GM20000 (cell line): ENCODE measurements around the gene TMC5.
"Not testable (repeated sequence)": the region's sequence is repeated elsewhere in the genome, so short reads cannot be mapped to it uniquely, and the experiment has no call there.

Experiments used
- DNase-seq: peaks from one replicate; pipeline ENCODE4 v3.0.0; 2012; ENCODE audit warnings: low spot score
- TF ChIP-seq, protein P1 (sequence below): IDR thresholded peaks from 2 replicates; pipeline ENCODE4 v1.5.1; 2012; ENCODE audit warnings: mild to moderate bottlenecking, control low read depth; ENCODE audit errors: extremely low read depth, missing control alignments

TMC5 gene

DNA sequence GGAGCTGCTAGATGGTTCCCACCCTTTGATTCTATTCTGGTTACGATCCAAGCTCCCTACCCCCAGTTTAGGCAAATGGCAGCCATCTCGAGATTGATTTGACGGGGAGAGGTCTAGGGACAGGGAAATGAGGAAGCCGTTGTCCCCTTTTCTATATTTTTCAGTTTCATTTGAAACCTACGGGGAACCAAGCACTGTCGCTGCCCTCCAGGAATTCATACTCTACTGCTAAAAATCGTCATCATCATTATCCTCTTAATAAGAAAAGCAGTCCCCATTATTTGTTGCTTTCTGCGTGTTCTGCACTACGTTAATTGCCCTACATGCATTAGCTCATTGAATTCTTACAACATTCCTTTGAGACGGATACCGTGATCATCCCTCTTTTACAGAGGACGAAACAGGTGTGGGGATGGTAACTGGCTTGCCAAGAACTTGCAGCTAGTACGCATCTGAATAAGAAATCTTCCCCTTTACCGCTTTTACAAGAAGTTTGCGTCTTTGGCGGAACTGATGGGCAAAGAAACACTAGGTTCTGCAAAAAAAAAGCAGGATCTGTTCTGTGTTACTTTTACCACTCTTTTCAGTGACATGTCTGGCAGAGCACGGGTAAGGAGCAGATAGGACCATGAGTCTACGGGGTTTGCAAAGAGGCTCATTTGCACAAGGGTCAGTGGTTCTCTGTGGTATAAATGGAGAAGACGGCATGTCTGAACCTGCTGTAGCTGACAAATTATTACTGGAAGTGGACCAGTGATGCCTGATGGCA, 107.1 kb downstream of the TMC5 start:
- peak; percentile 15 for DNase-seq
- TF ChIP-seq, protein P1, sequence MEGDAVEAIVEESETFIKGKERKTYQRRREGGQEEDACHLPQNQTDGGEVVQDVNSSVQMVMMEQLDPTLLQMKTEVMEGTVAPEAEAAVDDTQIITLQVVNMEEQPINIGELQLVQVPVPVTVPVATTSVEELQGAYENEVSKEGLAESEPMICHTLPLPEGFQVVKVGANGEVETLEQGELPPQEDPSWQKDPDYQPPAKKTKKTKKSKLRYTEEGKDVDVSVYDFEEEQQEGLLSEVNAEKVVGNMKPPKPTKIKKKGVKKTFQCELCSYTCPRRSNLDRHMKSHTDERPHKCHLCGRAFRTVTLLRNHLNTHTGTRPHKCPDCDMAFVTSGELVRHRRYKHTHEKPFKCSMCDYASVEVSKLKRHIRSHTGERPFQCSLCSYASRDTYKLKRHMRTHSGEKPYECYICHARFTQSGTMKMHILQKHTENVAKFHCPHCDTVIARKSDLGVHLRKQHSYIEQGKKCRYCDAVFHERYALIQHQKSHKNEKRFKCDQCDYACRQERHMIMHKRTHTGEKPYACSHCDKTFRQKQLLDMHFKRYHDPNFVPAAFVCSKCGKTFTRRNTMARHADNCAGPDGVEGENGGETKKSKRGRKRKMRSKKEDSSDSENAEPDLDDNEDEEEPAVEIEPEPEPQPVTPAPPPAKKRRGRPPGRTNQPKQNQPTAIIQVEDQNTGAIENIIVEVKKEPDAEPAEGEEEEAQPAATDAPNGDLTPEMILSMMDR = no peak

DNA sequence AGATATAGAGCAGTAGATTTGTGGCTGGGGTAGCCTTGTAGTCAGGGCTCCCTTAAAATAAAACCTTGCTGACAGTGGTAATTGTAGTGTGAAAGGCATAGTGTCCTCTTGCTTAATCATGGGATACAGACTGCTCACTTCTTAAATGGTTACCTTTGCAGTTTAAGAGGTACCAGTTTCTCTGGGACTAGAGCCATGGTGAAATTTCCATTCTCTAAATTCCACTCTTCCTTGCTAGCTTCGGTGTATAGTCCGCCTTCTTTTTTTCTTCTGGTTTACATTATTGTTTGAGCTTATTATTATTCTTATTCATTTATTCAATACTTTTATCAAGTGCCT, 107.7 kb downstream of the TMC5 start:
- TF ChIP-seq, protein P1 = no peak
- no peak for DNase-seq

DNA sequence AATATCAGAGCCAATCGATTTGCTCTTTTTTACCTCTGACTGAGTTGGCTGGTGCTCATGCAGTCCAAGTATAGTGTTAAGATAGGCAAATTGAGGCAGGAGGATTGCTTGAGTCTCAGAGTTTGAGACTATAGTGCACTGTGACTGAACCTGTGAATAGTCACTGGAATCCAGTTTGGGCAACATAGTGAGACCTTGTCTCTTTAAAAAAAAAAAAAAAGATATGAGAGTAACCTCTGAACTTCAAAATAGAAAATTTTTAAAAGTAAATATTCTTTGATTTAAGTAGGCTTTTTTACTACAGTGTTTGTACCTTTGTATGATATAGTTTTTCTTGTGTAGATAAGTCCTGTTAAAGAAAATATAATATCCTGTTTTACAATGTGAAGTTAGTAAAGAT, 109.5 kb downstream of the TMC5 start:
- no peak for DNase-seq
- TF ChIP-seq, protein P1 = no peak

DNA sequence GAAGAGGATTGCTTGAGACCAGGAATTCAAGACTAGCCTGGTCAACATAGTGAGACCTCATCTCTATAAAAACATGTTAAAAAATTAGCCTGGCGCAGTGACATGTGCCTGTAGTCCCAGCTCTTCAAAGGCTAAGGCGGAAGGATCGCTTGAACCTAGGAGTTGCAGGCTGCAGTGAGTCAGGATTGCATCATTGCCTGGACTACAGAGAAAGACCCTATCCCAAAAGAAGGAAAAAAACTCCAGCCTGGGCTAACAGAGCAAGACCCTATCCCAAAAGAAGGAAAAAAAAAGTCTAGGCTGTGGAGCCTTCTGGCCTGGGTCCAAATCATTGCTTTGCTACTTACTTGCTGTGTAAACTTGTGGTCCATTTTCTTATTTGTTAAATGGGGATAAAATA, 111.0 kb downstream of the TMC5 start:
- DNase-seq = no peak
- TF ChIP-seq, protein P1 = no peak

DNA sequence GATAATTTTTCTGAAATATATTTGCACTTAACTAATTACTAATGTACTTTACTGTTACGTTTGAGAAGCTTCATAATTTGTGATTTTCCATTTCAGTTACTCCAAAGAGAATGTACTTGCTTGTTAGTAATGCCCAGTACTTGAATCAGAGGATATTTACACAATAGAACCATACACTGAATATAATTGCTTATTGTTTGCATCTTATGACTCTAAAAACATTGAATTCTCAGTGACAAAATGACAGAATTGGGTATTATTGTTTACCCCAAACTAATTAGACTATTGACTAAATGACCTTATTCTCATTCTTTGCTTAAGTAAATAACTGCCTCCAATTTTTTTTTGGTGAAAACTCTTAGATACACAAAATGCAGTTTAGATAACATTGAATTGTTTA, 114.9 kb downstream of the TMC5 start:
- no peak for DNase-seq
- TF ChIP-seq, protein P1 = no peak

DNA sequence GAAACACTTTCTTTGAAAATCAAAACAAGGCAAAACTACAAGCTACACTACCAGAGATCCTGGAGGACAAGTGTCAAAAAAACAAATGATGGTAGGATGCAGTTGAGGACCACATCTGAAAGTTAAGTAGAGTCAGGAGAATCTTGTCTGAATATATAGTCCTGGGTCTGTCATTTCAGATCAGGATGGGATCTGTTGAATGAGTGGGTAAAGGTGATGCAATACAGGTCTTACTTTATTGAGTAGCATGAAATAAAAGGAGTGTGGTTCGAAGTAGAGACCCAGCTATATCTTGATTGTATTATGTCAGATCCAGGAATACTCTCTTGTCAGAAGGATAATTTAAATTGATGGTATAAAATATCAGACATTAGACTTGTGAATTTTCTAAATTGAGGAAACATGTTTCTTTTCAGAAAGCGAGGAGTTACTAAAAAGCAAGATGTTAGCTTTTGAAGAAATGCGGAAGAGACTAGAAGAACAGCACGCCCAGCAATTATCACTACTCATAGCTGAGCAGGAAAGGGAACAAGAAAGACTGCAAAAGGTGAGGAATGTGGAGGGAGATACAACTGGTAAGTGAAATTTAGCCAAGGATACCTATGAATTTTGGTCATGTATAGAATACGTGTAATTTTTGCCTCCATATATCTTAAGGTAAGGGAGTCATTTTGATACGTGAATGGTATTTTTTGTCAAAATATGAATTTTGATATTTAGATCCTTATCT, 122.7 kb downstream of the TMC5 start:
- TF ChIP-seq, protein P1 = no peak
- no peak for DNase-seq

DNA sequence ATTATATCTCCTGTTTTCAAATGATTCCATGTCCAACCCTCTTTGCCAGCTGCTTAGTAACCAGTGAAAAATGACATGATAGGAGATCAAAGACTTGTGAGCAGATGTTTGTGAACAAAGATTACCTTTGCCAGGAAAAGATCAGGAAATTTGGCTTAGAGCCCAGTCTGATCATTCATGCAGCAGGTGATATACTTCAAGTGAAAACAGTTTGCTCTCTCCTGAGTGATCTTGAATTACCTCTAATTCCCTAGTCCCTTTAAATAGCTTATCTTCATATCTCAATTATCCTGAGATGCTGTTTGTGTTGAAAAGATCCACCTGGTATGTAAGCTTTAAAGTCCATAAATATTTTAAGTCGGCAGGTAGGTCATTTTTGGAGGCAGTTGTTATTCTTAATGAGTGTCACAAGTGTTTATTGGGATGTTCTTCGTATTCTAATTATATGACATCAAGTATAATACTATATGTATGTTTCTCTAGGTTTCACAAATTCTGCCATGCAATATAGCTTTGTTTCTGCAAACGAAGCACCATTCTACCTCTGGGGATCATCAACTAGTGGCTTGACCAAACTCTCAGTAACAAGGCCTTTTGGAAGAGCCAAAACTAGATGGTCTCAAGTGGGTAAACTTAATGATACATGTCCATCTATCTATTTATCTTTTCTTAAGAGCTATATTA, 124.6 kb downstream of the TMC5 start:
- DNase-seq = no peak

DNA sequence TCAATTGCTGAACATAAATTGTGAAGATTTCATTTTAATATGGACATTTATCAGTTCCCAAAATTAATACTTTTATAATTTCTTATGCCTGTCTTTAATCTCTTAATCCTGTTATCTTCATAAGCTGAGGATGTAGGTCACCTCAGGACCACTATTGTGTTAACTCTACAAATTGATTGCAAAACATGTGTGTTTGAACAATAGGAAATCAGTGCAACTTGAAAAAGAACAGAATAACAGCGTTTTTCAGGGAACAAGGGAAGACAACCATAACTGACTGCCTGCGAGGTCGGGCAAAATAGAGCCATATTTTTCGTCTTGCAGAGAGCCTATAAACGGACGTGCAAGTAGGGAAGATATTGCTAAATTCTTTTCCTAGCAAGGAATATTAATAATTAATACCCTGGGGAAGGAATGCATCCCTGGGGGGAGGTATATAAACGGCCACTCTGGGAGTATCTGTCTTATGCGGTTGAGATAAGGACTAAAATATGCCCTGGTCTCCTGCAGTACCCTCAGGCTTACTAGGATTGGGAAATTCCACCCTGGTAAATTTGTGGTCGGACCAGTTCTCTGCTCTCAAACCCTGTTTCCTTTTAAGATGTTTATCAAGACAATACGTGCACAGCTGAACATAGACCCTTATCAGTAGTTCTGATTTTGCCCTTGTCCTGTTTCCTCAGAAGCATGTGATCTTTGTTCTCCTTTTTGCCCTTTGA, 125.8 kb downstream of the TMC5 start:
- DNase-seq = not testable (repeated sequence)

More for the DNA sequence above, 124.6 kb downstream of the TMC5 start:
- TF ChIP-seq, protein P1 = no peak
